HCT116 (cell line): ENCODE data around the gene TMOD1. TPM values are rescaled to one million over a fixed set of nuclear protein-coding genes. Genes with fewer than 3 reads are reported as not detected.

Experiments used
- ATAC-seq: fragments of 200-7000 bp; cut with Tn5 transposase; 2 replicates; pipeline ENCODE4 v1.9.1; 2020; ENCODE audit warnings: mild to moderate bottlenecking, moderate library complexity
- BruUV-seq: library from RNA; stranded (reverse); fragments of 400-500 nt; replicated peaks from 2 replicates; lab custom pipeline; 2021; lab: Mats Ljungman, UMichigan
- CTCF ChIA-PET: fragments of 300-600 bp; sonication (Branson Sonifier 250); formaldehyde crosslinking; loops from one replicate; lab custom pipeline; 2021; ENCODE audit warnings: antibody characterized with exemption; lab: Charles Lee
- POLR2A ChIA-PET: fragments of 300-600, 350-600 bp; sonication (Branson Sonifier 250); formaldehyde crosslinking; loops from one replicate; lab custom pipeline; 2021; ENCODE audit warnings: antibody characterized with exemption; lab: Charles Lee
- RAD21 ChIA-PET, 2 experiments: fragments of 300-600 bp; sonication (Branson Sonifier 250); formaldehyde crosslinking; loops; one replicate each; lab custom pipeline; 2023; ENCODE audit warnings: low total read pairs in 2 of 2; ENCODE audit not compliant: uncharacterized antibody in 2 of 2, unreplicated experiment in 2 of 2, low non-redundant PET in 1 of 2; lab: Charles Lee
- DNase-seq: peaks from one replicate; pipeline ENCODE4 v3.0.0-alpha.2; 2010; ENCODE audit warnings: low read depth, low spot score
- H2AFZ ChIP-seq: fragments of 200-600 bp; shearing (Covaris generic), sonication (generic); 2 replicates; pipeline ENCODE4 v1.6.1; 2017; ENCODE audit warnings: low read depth, mixed run types, mixed read lengths, antibody characterized with exemption, low read length; ENCODE audit not compliant: poor library complexity, severe bottlenecking
- H3K27ac ChIP-seq: 2 replicates; pipeline ENCODE4 v1.5.1; 2012; ENCODE audit warnings: low read depth, low read length
- H3K27me3 ChIP-seq: fragments of 200-600 bp; sonication (generic); 2 replicates; pipeline ENCODE4 v1.6.1; 2016; ENCODE audit warnings: mixed run types, low read length, mixed read lengths; ENCODE audit not compliant: insufficient read depth
- H3K36me3 ChIP-seq, 2 experiments: fragments of 200-500 bp in 1 of 2; fragments of 200-600 bp in 1 of 2; sonication (Bioruptor generic) in 1 of 2; sonication (generic) in 1 of 2; 2 replicates each; pipeline versions ENCODE4 v1.5.1 to v1.6.1; 2014 to 2016; ENCODE audit warnings: low read length in 2 of 2, inconsistent platforms in 1 of 2, mixed read lengths in 1 of 2, mixed run types in 1 of 2; ENCODE audit not compliant: insufficient read depth in 2 of 2, control insufficient read depth in 1 of 2
- H3K4me1 ChIP-seq, 2 experiments: fragments of 200-600 bp in 1 of 2; sonication (generic) in 1 of 2; 2 replicates each; pipeline versions ENCODE4 v1.5.1 to v1.6.1; 2012 to 2017; ENCODE audit warnings: low read length in 2 of 2, inconsistent platforms in 1 of 2, mild to moderate bottlenecking in 1 of 2, mixed read lengths in 1 of 2, mixed run types in 1 of 2, moderate library complexity in 1 of 2; ENCODE audit not compliant: insufficient read depth in 2 of 2, control insufficient read depth in 1 of 2
- H3K4me2 ChIP-seq: fragments of 200-600 bp; sonication (generic); 2 replicates; pipeline ENCODE4 v1.6.1; 2017; ENCODE audit warnings: mixed run types, low read length, mixed read lengths
- H3K4me3 ChIP-seq, 2 experiments: fragments of 200-600 bp in 1 of 2; sonication (generic) in 1 of 2; replicated peaks in 1 of 2; 2 replicates each; pipeline ENCODE4 v1.5.1; 2011 to 2016; ENCODE audit warnings: low read length in 2 of 2, control low read depth in 1 of 2, low read depth in 1 of 2, mild to moderate bottlenecking in 1 of 2, mixed read lengths in 1 of 2, mixed run types in 1 of 2
- H3K79me2 ChIP-seq: fragments of 200-600 bp; sonication (generic); 2 replicates; pipeline ENCODE4 v1.6.1; 2017; ENCODE audit warnings: mild to moderate bottlenecking, mixed run types, low read length, moderate library complexity, mixed read lengths; ENCODE audit not compliant: insufficient read depth
- H3K9ac ChIP-seq: fragments of 200-600 bp; sonication (generic); 2 replicates; pipeline ENCODE4 v1.6.1; 2016; ENCODE audit warnings: low read length, mixed read lengths
- H3K9me2 ChIP-seq: fragments of 200-600 bp; sonication (generic), shearing (Covaris generic); 2 replicates; pipeline ENCODE4 v1.6.1; 2017; ENCODE audit warnings: mixed run types, mild to moderate bottlenecking, moderate library complexity; ENCODE audit not compliant: insufficient read depth
- H3K9me3 ChIP-seq, 2 experiments: fragments of 200-500 bp in 1 of 2; fragments of 200-600 bp in 1 of 2; sonication (Bioruptor generic) in 1 of 2; sonication (generic) in 1 of 2; 2 replicates each; pipeline ENCODE4 v1.6.1; 2014 to 2017; ENCODE audit warnings: low read length in 2 of 2, mixed read lengths in 2 of 2, inconsistent platforms in 1 of 2, low read depth in 1 of 2, mild to moderate bottlenecking in 1 of 2, mixed run types in 1 of 2, moderate library complexity in 1 of 2; ENCODE audit not compliant: control insufficient read depth in 1 of 2, insufficient read depth in 1 of 2
- H4K20me1 ChIP-seq: fragments of 200-600 bp; sonication (generic), shearing (Covaris generic); 2 replicates; pipeline ENCODE4 v1.6.1; 2017; ENCODE audit warnings: mixed run types, mild to moderate bottlenecking, moderate library complexity; ENCODE audit not compliant: insufficient read depth
- CEBPB ChIP-seq: IDR thresholded peaks from 2 replicates; pipeline ENCODE4 v1.6.1; 2012; ENCODE audit warnings: low read depth
- EGR1 ChIP-seq: IDR thresholded peaks from 2 replicates; pipeline ENCODE4 v1.6.1; 2012; ENCODE audit warnings: low read depth
- ELF1 ChIP-seq: IDR thresholded peaks from 2 replicates; pipeline ENCODE4 v1.6.1; 2012; ENCODE audit warnings: low read depth, borderline replicate concordance
- EZH2 ChIP-seq: fragments of 200-600 bp; sonication (generic); IDR thresholded peaks from 2 replicates; pipeline ENCODE4 v1.6.1; 2017; ENCODE audit warnings: antibody characterized with exemption, mixed run types
- EZH2phosphoT487 ChIP-seq: fragments of 200-600 bp; IDR thresholded peaks from 2 replicates; pipeline ENCODE4 v1.6.1; 2018; ENCODE audit warnings: antibody characterized with exemption, borderline replicate concordance
- FOSL1 ChIP-seq: IDR thresholded peaks from 2 replicates; pipeline ENCODE4 v1.6.1; 2012; ENCODE audit warnings: low read depth
- JUND ChIP-seq: IDR thresholded peaks from 2 replicates; pipeline ENCODE4 v1.6.1; 2012
- POLR2A ChIP-seq: IDR thresholded peaks from 2 replicates; pipeline ENCODE4 v1.7.0; 2011; ENCODE audit warnings: borderline replicate concordance; ENCODE audit not compliant: insufficient read depth, insufficient read length; ENCODE audit errors: extremely low read depth
- POLR2AphosphoS5 ChIP-seq: IDR thresholded peaks from 2 replicates; pipeline ENCODE4 v1.6.1; 2011; ENCODE audit warnings: mild to moderate bottlenecking, low read depth, low read length, moderate library complexity
- RAD21 ChIP-seq: IDR thresholded peaks from 2 replicates; pipeline ENCODE4 v1.6.1; 2012; ENCODE audit warnings: low read depth, mild to moderate bottlenecking
- SIN3A ChIP-seq: IDR thresholded peaks from 2 replicates; pipeline ENCODE4 v1.6.1; 2012; ENCODE audit warnings: low read depth
- SP1 ChIP-seq: IDR thresholded peaks from 2 replicates; pipeline ENCODE4 v1.6.1; 2012; ENCODE audit warnings: low read depth
- SRF ChIP-seq: IDR thresholded peaks from 2 replicates; pipeline ENCODE4 v1.6.1; 2012; ENCODE audit warnings: low read depth
- TCF7L2 ChIP-seq: IDR thresholded peaks from 2 replicates; pipeline ENCODE4 v1.7.0; 2011; ENCODE audit warnings: borderline replicate concordance, inconsistent platforms; ENCODE audit not compliant: insufficient read depth, insufficient read length; ENCODE audit errors: extremely low read depth
- YY1 ChIP-seq: IDR thresholded peaks from 2 replicates; pipeline ENCODE4 v1.6.1; 2011; ENCODE audit warnings: low read length, low read depth, moderate library complexity, mild to moderate bottlenecking; ENCODE audit not compliant: insufficient replicate concordance; ENCODE audit errors: extremely low read depth
- ZFX ChIP-seq: fragments of 450-650 bp; IDR thresholded peaks from 2 replicates; pipeline ENCODE4 v1.6.1; 2017
- ZNF274 ChIP-seq: fragments of 200-500 bp; sonication (Bioruptor generic); IDR thresholded peaks from 2 replicates; pipeline ENCODE4 v1.6.1; 2014; ENCODE audit warnings: mild to moderate bottlenecking, low read depth, low read length, inconsistent platforms
- intact Hi-C: fragments of 100-400 bp; cut with micrococcal nuclease; formaldehyde crosslinking; loops from 2 replicates; pipeline ENCODE4 v1.10.0; 2022
- total RNA-seq: library from RNA; stranded (reverse); gene quantifications from one replicate; pipeline ENCODE4 v1.2.1, GENCODE V29; 2021; ENCODE audit not compliant: unreplicated experiment
- TF ChIP-seq, protein P1 (sequence below): IDR thresholded peaks from 2 replicates; pipeline ENCODE4 v1.6.1; 2012
- TF ChIP-seq, protein P2 (sequence below): IDR thresholded peaks from 2 replicates; pipeline ENCODE4 v1.6.1; 2011; ENCODE audit warnings: mild to moderate bottlenecking, low read length, moderate library complexity; ENCODE audit not compliant: insufficient replicate concordance; ENCODE audit errors: extremely low read depth
- TF ChIP-seq, protein P3 (sequence below): IDR thresholded peaks from 2 replicates; pipeline ENCODE4 v1.6.1; 2012

TMOD1 gene
- total RNA-seq, 1 experiment from 2014 or later, result 4.4 TPM

DNA sequence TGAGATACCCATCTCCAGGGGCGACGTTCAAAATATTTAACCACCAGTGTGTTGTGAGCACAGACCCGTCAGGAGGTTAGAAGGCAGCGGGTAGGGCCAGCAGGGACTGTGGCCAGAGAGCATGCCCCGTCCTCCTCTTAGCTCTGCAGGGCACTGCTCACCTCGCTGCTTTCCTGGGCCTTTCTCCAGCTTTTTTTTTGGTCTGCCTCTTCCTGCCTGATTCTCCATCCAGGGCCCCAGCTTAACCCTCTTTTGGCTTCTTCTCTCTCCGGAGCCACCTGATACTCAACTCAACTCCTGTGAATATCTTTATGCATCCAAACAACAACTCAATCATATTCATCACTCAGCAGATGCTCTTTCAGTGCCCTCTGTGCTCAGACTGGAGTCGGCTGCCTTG, 44.0 kb downstream of the TMOD1 start:
- no TSS peak for BruUV-seq
- Histone ChIP-seq H4K20me1 (no peaks in the 10 kb centered on the region), H3K27me3 (no peaks in the 10 kb centered on the region), H3K36me3 (no peaks in the 10 kb centered on the region), H3K79me2 (no peaks in the 10 kb centered on the region), H2AFZ (no peak overlapping the region), H3K4me2 (no peak overlapping the region), H3K9me3 (no peaks in the 10 kb centered on the region), H3K4me3 (no peak overlapping the region), H3K4me1 (peaks cover 0 to 11% of the 10 kb centered on the region in 2 experiments; a peak in 1 of 4 replicates), H3K9ac (no peak overlapping the region), H3K9me2 (no peaks in the 10 kb centered on the region), H3K27ac (no peak overlapping the region)
- CTCF ChIA-PET, result no interaction called here
- no peak for TF ChIP-seq FOSL1
- TF ChIP-seq SP1, result no peak
- TF ChIP-seq SIN3A, result no peak
- TF ChIP-seq ZFX, result no peak
- no peak for TF ChIP-seq JUND
- TF ChIP-seq, protein P1, sequence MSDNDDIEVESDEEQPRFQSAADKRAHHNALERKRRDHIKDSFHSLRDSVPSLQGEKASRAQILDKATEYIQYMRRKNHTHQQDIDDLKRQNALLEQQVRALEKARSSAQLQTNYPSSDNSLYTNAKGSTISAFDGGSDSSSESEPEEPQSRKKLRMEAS, result no peak
- TF ChIP-seq, protein P2, sequence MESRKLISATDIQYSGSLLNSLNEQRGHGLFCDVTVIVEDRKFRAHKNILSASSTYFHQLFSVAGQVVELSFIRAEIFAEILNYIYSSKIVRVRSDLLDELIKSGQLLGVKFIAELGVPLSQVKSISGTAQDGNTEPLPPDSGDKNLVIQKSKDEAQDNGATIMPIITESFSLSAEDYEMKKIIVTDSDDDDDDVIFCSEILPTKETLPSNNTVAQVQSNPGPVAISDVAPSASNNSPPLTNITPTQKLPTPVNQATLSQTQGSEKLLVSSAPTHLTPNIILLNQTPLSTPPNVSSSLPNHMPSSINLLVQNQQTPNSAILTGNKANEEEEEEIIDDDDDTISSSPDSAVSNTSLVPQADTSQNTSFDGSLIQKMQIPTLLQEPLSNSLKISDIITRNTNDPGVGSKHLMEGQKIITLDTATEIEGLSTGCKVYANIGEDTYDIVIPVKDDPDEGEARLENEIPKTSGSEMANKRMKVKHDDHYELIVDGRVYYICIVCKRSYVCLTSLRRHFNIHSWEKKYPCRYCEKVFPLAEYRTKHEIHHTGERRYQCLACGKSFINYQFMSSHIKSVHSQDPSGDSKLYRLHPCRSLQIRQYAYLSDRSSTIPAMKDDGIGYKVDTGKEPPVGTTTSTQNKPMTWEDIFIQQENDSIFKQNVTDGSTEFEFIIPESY, result no peak
- no peak for TF ChIP-seq RAD21
- TF ChIP-seq POLR2AphosphoS5, result no peak
- TF ChIP-seq ZNF274, result no peak
- TF ChIP-seq TCF7L2, result no peak
- no peak for TF ChIP-seq CEBPB
- no peak for TF ChIP-seq EZH2phosphoT487
- no peak for TF ChIP-seq POLR2A
- no peak for TF ChIP-seq YY1
- TF ChIP-seq EGR1, result no peak
- TF ChIP-seq, protein P3, sequence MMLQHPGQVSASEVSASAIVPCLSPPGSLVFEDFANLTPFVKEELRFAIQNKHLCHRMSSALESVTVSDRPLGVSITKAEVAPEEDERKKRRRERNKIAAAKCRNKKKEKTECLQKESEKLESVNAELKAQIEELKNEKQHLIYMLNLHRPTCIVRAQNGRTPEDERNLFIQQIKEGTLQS, result no peak
- no peak for TF ChIP-seq SRF
- no peak for TF ChIP-seq ELF1
- TF ChIP-seq EZH2, result no peak
- POLR2A ChIA-PET, result no interaction called here
- DNase-seq (no peak), ATAC-seq (no peak)
- RAD21 ChIA-PET, result no interaction called here
- intact Hi-C loops, result no loop called here
